ENCODE results near the gene LARGE1. TPM values are rescaled to one million over a fixed set of nuclear protein-coding genes. Genes with fewer than 3 reads are reported as not detected.

Gene LARGE1
- total and polyA plus RNA-seq, 9 of the 15 experiments (the other 6 are each of a cell fraction or from before 2014, with no cell fraction given), result 0.01 to 0.66 (median 0.14) TPM; not detected in 2

DNA sequence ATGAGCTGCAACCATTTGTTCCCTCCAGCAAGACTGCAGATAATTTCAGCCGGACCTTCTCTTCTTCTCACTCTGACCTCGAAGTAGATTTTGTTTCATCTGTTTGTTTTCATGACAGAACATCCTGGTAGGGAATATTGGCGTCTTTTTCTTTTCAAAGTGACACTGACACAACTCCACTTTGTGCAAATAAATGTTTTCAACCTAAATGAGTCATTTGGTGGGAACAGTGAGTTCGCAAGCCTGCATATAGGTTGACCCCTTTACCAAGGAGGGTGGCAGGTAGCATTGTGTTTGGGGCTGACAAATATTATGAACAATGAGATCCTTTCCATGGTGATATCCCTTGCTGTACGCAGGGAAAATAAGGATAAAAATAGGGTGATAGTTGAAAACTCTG lies 55.0 kb downstream of the LARGE1 start:
- no peaks in the 10 kb centered on the region for H3K27me3 ChIP-seq (ENCODE audit: control insufficient read depth in 2 of 2, insufficient read depth in 2 of 2, low read length in 2 of 2)
- POLR2A ChIA-PET, result no interaction called here
- no peak overlapping the region for H3K9ac ChIP-seq (ENCODE audit: insufficient read depth in 1 of 2, low read depth in 2 of 2, low read length in 2 of 2)
- H3K36me3 ChIP-seq (ENCODE audit: control insufficient read depth, insufficient read depth, low read length), result no peaks in the 10 kb centered on the region
- intact Hi-C loops (cut with micrococcal nuclease), result no loop called here
- DNase-seq (ENCODE audit: extremely low read depth in 1 of 4, low spot score in 3 of 4), result no peak
- no peak overlapping the region for H3K27ac ChIP-seq (ENCODE audit: extremely low read depth, low read depth, low read length)
- in situ Hi-C loops (cut with MboI), result no loop called here
- H3K4me3 ChIP-seq, result no peak overlapping the region
- no peak overlapping the region for H3K4me2 ChIP-seq (ENCODE audit: insufficient read depth, low read length)
- no peaks in the 10 kb centered on the region for H3K79me2 ChIP-seq (ENCODE audit: control insufficient read depth, insufficient read depth, low read length)
- 0% methylated on average over 4 of the region's 5 CpGs for WGBS (ENCODE audit: insufficient coverage, low coverage, missing lambda C conversion rate)
- no peak overlapping the region for H2AFZ ChIP-seq (ENCODE audit: low read depth, low read length)
- ATAC-seq, result no peak
- H4K20me1 ChIP-seq (replicated peaks; ENCODE audit: control insufficient read depth, insufficient read depth, low read length), result no peaks in the 10 kb centered on the region
- CTCF ChIA-PET (ENCODE audit: low intra/inter-chr PET ratio), result no interaction called here
- no peaks in the 10 kb centered on the region for H3K9me3 ChIP-seq (replicated peaks; ENCODE audit: control insufficient read depth, insufficient read depth, low read depth, low read length)
- H3K9me1 ChIP-seq (ENCODE audit: control insufficient read depth, insufficient read depth, low read length), result no peaks in the 10 kb centered on the region
- no TSS peak for BruUV-seq (replicated peaks)
- FAIRE-seq, result no peak
- no peak for TF ChIP-seq SLC30A9 (CRISPR knock-in tag; IDR thresholded peaks at IDR 0.05)
- TF ChIP-seq DEAF1 (CRISPR knock-in tag; IDR thresholded peaks at IDR 0.05), result no peak
- TF ChIP-seq GMEB1 (CRISPR knock-in tag; IDR thresholded peaks at IDR 0.05), result no peak
- no peaks in the 10 kb centered on the region for H3K4me1 ChIP-seq (replicated peaks in 1 of 2; ENCODE audit: control insufficient read depth in 2 of 2, insufficient read depth in 2 of 2, low read length in 2 of 2)

All from K562 (cell line).